Measurements from ENCODE around the gene ATP2C1.

ATP2C1 gene

DNA sequence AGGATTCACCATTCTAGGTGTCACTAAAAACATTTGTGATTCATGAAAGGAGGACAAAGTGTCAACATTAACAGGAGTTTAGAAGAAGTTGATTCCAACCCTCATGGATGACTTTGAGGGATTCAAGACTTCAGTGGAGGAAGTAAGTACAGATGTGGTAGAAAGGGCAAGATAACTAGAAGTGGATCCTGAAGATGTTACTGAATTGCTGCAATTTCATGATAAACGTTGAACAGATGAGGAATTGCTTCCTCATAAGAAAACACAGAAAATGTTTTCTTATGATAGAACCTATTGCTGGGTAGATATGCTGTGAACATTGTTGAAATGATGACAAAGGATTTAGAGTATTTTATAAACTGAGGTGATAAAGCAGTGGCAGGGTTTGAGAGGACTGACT, 23.5 kb upstream of the ATP2C1 start:
- H3K27me3 ChIP-seq (ENCODE audit: low read depth), result no peaks in the 10 kb centered on the region; the same call in 1 of the 2 replicates
- H3K4me3 ChIP-seq, result no peak overlapping the region
- H3K36me3 ChIP-seq (replicated peaks), result no peaks in the 10 kb centered on the region
- in situ Hi-C loops (cut with MboI; ENCODE audit: low sequenced_read_pairs), result no loop called here
- DNase-seq (ENCODE audit: low spot score in 2 of 2), result no peak
- H3K9me3 ChIP-seq, result no peaks in the 10 kb centered on the region
- H3K4me1 ChIP-seq, result no peaks in the 10 kb centered on the region

DNA sequence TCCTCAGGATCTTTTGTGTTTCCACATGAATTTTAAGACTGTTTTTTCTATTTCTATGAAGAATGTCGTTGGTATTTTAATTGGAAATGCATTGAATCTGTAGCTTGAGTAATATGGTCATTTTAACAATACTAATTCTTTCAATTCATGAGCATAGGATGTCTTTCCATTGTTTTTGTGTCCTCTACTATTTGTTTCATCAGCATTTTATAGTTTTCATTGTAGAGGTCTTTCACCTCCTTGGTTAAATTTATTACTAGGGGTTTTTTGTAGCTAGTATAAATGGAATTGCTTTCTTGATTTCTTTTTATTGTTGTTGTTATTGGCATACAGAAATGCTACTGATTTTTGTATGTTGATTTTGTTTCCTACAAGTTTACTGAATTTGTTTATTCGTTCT, 17.3 kb upstream of the ATP2C1 start:
- DNase-seq (ENCODE audit: low spot score in 2 of 2), result no peak
- H3K9me3 ChIP-seq, result no peaks in the 10 kb centered on the region; the same call in 1 of the 2 replicates
- in situ Hi-C loops (cut with MboI; ENCODE audit: low sequenced_read_pairs), result loop anchor here (25.0 kb wide), 1 partner anchor 114 kb away; no protein-coding TSS in a partner anchor
- H3K27me3 ChIP-seq (ENCODE audit: low read depth), result no peaks in the 10 kb centered on the region; the same call in 1 of the 2 replicates
- H3K4me3 ChIP-seq, result no peak overlapping the region
- H3K4me1 ChIP-seq, result no peaks in the 10 kb centered on the region
- no peaks in the 10 kb centered on the region for H3K36me3 ChIP-seq (replicated peaks)

DNA sequence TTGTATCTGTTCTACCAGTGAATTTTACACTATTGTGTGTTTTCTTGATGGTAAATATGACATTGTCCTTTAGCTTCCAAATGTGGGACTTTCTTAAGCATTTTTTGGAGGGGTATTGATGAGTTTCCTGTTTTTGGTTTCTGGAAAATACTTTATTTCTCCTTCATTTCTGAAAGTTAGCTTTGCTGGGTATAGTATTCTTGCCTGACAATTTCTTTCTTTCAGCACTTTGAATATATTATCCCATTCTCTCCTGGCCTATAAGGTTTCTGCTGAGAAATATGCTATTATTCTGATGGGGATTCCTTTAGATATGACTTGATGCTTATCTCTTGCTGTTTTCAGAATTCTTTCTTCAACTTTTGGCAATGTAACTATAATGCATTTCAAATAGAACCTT, 15.4 kb upstream of the ATP2C1 start:
- Histone ChIP-seq H3K36me3 (replicated peaks) (no peaks in the 10 kb centered on the region), H3K4me3 (no peak overlapping the region), H3K4me1 (no peaks in the 10 kb centered on the region), H3K27me3 (ENCODE audit: low read depth) (no peaks in the 10 kb centered on the region; the same call in 1 of the 2 replicates), H3K9me3 (no peaks in the 10 kb centered on the region; the same call in 1 of the 2 replicates)
- in situ Hi-C loops (cut with MboI; ENCODE audit: low sequenced_read_pairs), result loop anchor here (25.0 kb wide), 1 partner anchor 116 kb away; no protein-coding TSS in a partner anchor
- no peak for DNase-seq (ENCODE audit: low spot score in 2 of 2)

DNA sequence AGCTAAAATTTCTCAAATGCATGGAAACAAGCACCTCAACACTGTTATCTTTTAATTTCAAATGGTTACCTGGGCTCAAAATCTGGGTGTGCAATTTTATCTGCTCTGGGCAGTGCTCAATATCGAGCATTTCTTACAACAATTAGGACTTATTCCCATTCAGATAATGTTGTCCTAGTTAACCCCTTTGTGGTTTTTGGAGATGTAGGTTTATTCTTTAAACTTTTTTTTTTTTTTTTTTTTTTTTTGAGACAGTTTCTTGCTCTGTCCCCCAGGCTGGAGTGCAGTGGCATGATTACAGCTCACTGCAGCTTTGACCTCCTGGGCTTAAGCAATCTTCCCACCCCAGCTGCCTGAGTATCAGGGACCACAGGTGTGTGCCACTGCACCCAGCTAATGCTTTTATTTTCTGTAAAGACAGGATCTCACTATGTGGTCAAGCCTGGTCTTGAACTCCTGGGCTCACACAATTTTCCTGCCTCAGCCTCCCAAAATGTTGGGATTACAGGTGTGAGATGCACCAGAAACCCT, 4.4 kb upstream of the ATP2C1 start:
- Histone ChIP-seq H3K27me3 (ENCODE audit: low read depth) (no peaks in the 10 kb centered on the region), H3K9me3 (no peaks in the 10 kb centered on the region), H3K4me3 (no peak overlapping the region), H3K36me3 (replicated peaks) (no peaks in the 10 kb centered on the region), H3K4me1 (no peaks in the 10 kb centered on the region)
- DNase-seq (ENCODE audit: low spot score in 2 of 2), result no peak
- in situ Hi-C loops (cut with MboI; ENCODE audit: low sequenced_read_pairs), result loop anchor here (25.0 kb wide), 1 partner anchor 127 kb away; no protein-coding TSS in a partner anchor

DNA sequence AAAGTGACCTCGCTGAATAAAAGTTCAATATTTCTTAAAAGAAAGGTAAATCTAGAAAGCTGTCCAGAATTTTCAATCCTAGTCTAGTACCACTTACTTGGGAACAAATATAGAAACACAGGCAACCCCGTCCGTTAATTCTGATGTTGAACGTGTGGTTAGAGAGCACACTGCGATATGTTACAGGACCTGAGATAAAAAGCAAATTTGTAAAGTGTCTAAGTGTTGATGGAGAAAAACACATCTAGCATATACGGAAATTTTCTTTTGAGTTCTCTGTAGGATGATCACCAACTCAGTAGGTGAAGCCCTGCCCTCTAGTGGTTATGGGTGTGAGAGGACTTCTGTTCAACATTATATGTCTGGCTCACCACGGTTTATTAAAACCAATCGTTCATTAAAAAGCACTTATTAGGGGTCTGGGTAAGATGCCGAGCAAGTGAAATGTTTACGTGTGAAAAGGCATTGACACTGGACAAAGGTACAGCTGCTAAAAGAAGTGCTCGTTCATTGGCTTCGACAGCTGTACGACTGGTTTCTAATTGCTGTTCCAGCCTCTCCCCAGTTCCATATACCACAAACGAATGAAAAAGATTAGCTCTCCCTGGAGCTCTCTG, 1.0 kb upstream of the ATP2C1 start:
- no peaks in the 10 kb centered on the region for H3K9me3 ChIP-seq
- in situ Hi-C loops (cut with MboI; ENCODE audit: low sequenced_read_pairs), result loop anchor here (25.0 kb wide), 1 partner anchor 131 kb away; no protein-coding TSS in a partner anchor

DNA sequence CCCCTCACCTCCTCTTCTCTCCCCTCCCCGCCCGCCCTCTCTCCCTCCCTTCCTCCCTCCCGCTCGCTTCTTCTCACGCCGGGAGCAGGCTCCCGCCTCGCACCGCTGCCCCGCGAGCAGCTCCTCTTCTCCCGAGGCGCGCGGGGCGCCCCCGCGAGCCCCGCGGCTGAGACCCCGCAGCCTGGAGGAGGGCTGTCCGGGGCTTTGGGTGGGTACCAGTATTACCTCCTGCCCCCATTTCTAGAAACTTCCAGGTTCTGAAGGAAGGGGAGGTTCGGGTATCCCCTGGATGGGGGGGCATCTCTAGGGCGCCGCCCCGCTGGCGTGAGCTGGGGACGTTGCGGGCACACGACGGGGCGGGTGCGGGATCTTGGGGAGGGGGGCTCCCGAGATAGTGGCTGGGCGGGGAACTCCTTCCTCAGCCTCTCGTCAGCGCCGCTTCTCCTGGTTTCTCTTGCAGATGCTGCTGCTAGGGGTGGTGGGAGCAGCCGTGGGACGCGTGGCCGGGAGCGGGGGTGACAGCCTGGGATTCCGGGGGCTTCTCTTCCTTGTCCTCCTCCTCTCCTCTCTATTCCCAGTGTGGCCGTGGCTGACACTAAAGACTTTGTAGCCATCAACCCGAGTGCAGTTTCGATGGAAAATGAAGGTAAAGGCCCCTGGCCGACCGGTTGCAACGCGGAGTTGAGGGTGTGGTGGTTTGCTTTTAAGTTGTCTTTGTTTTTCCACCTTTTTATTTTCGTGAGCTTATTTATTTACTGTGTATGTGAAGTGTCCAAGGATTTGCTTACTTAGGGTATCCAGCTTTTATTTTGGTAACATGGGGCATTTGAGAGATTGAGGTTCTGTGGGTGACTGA, 474 bp downstream of the ATP2C1 start:
- DNase-seq (ENCODE audit: low spot score in 2 of 2), result peak in 1 of 2 experiments; percentile 56

More for the DNA sequence above, 1.0 kb upstream of the ATP2C1 start:
- H3K36me3 ChIP-seq (replicated peaks), result no peaks in the 10 kb centered on the region
- peak; percentile 70 to 74 for DNase-seq (ENCODE audit: low spot score in 2 of 2)
- H3K4me3 ChIP-seq, result peak overlapping the region; percentile 78
- peaks cover 6% of the 10 kb centered on the region for H3K4me1 ChIP-seq
- H3K27me3 ChIP-seq (ENCODE audit: low read depth), result no peaks in the 10 kb centered on the region

DNA sequence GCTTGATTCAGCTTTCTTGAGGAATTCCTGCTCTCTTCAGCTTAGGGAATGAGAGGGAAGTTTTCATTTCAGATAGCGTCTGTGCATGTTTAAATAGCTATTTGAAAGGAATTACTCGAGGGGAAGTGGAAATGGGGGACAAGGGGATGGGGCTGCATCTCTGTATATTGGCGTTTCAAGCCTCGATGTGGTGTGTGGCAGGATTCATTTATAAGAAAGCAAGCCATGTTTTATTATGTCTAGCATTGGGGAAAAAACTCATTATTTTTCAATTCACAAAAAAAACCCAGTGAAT, 1.0 kb downstream of the ATP2C1 start:
- peaks cover 20% of the 10 kb centered on the region for H3K4me1 ChIP-seq
- H3K9me3 ChIP-seq, result no peaks in the 10 kb centered on the region
- H3K4me3 ChIP-seq, result peak overlapping the region; percentile 78
- H3K27me3 ChIP-seq (ENCODE audit: low read depth), result no peaks in the 10 kb centered on the region
- H3K36me3 ChIP-seq (replicated peaks), result no peaks in the 10 kb centered on the region
- in situ Hi-C loops (cut with MboI; ENCODE audit: low sequenced_read_pairs), result loop anchor here (25.0 kb wide), 1 partner anchor 133 kb away; no protein-coding TSS in a partner anchor
- no peak for DNase-seq (ENCODE audit: low spot score in 2 of 2)

More for the DNA sequence above, 474 bp downstream of the ATP2C1 start:
- Histone ChIP-seq H3K4me3 (peak overlapping the region; percentile 78), H3K4me1 (peaks cover 20% of the 10 kb centered on the region), H3K36me3 (replicated peaks) (no peaks in the 10 kb centered on the region), H3K9me3 (no peaks in the 10 kb centered on the region), H3K27me3 (ENCODE audit: low read depth) (no peaks in the 10 kb centered on the region)
- in situ Hi-C loops (cut with MboI; ENCODE audit: low sequenced_read_pairs), result loop anchor here (25.0 kb wide), 1 partner anchor 132 kb away; no protein-coding TSS in a partner anchor

DNA sequence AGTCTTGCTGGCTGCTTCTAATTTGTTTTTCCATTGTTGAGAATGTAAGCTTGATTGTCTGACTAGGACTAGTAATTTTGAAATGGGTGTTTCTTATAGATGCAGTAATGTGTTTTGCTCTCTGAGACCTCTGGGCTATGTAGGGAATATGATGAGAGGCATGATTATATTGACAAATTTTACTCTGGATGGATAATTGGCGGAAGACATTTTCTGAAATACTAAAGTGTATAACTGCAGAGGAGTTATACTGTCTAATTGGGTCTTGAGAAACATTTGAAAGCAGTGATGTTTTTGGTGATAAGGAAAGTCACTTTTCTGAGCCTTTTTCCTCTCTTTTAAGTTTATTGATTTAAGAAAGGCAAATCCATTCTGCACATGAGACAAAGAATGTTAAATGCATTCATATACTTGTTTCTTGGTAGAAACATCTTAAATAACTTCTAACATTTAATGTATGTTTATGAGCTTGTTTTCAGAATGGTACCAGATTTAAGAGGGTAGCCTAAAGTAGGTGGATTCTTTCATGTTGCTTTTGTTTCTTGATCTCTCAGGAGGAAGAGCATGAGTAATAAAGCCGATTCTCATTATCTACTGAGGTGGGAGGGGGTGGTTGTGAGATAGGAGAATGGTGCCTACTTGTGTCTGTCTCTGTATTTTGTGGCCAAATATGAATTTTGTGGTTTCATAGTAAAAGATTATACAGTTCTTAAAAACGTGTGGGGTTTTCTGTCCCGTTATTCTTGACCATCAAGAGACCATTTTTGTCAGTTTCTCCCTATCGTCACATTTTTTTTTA, 2.0 kb downstream of the ATP2C1 start:
- in situ Hi-C loops (cut with MboI; ENCODE audit: low sequenced_read_pairs), result loop anchor here (25.0 kb wide), 1 partner anchor 134 kb away; no protein-coding TSS in a partner anchor
- DNase-seq (ENCODE audit: low spot score in 2 of 2), result no peak
- no peaks in the 10 kb centered on the region for H3K27me3 ChIP-seq (ENCODE audit: low read depth)
- peak overlapping the region; percentile 78 for H3K4me3 ChIP-seq
- peaks cover 29% of the 10 kb centered on the region for H3K4me1 ChIP-seq
- H3K36me3 ChIP-seq (replicated peaks), result no peaks in the 10 kb centered on the region
- H3K9me3 ChIP-seq, result no peaks in the 10 kb centered on the region

DNA sequence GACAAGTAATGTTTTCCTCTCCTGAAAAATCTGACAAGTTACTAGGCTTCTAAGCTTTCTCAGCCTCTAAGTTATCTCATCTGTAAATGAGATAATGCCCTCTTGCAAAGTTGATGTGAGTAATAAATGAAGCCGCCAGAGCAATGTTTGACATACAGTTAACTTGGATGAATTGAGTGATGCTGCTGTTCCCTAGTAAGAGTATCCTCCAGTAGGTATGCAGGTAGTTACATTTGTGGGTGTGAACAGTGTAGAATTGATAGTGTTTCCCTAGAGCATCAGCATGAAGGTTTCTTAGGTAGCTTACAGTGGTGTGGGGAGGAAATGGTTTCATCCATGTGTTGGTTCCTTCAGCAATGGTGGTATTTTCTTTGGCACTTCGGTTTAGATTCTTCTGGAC, 3.4 kb downstream of the ATP2C1 start:
- no peak for DNase-seq (ENCODE audit: low spot score in 2 of 2)
- Histone ChIP-seq H3K27me3 (ENCODE audit: low read depth) (no peaks in the 10 kb centered on the region), H3K4me3 (no peak overlapping the region), H3K36me3 (replicated peaks) (no peaks in the 10 kb centered on the region), H3K9me3 (no peaks in the 10 kb centered on the region), H3K4me1 (peaks cover 34% of the 10 kb centered on the region)
- in situ Hi-C loops (cut with MboI; ENCODE audit: low sequenced_read_pairs), result loop anchor here (25.0 kb wide), 1 partner anchor 135 kb away; no protein-coding TSS in a partner anchor

DNA sequence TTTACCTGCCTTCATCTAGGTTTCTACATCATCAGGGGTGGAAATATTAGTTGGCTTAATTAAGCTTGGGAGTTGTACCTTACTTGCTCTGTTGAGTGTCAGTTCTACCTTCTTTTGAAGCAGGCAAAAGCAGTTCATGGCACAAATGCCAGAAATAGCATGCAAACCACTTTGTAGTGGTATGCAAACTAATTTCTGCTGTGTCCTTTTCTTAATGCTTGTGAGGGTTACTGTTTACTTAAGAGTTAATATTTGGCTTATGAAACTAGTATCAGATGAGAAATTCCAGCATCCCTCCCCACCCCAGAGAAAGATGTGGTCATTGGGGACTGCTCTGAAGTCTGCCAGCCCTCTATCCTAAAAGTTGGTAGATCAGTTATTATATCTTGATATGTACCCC, 7.1 kb downstream of the ATP2C1 start:
- in situ Hi-C loops (cut with MboI; ENCODE audit: low sequenced_read_pairs), result no loop called here
- Histone ChIP-seq H3K9me3 (no peaks in the 10 kb centered on the region), H3K4me3 (no peak overlapping the region), H3K4me1 (peaks cover 34% of the 10 kb centered on the region), H3K27me3 (ENCODE audit: low read depth) (no peaks in the 10 kb centered on the region), H3K36me3 (replicated peaks) (no peaks in the 10 kb centered on the region)
- DNase-seq (ENCODE audit: low spot score in 2 of 2), result no peak

DNA sequence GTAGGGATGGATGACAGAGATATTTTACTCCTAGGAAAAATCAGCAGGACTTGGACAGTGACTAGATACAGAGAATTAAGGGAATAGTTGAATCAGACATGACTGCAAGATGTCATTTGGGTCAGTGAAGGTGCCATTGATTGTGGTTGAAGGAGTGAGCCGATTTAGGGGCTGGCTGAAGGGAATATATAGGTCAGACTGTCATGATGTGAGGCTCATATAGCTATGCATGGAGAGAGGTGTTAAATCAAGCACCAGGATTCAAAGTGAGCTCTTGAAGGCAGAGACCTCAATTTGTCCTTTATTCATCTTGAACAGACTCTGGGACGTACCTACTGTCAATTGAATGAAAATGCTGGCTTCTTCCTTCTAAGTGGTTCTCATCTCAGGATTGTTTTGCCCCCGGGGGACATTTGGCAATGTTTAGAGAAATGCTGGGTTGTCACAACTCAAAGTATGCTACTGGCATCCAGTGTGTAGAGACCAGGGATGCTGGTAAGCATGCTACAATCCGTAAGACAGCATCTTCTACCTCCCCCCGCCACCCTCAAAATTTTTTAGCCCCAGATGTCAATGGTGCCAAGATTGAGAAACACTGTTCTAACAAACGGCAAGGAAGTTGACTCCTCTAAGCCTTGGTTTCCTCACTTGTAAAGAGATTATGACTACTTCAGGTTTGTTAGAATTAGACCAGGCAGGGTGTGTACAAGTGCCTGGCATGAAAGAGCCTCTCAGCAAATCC, 7.8 kb downstream of the ATP2C1 start:
- no peak for DNase-seq (ENCODE audit: low spot score in 2 of 2)
- no peaks in the 10 kb centered on the region for H3K36me3 ChIP-seq (replicated peaks)
- H3K9me3 ChIP-seq, result no peaks in the 10 kb centered on the region
- H3K4me1 ChIP-seq, result peaks cover 34% of the 10 kb centered on the region
- H3K4me3 ChIP-seq, result no peak overlapping the region
- in situ Hi-C loops (cut with MboI; ENCODE audit: low sequenced_read_pairs), result no loop called here
- H3K27me3 ChIP-seq (ENCODE audit: low read depth), result no peaks in the 10 kb centered on the region

DNA sequence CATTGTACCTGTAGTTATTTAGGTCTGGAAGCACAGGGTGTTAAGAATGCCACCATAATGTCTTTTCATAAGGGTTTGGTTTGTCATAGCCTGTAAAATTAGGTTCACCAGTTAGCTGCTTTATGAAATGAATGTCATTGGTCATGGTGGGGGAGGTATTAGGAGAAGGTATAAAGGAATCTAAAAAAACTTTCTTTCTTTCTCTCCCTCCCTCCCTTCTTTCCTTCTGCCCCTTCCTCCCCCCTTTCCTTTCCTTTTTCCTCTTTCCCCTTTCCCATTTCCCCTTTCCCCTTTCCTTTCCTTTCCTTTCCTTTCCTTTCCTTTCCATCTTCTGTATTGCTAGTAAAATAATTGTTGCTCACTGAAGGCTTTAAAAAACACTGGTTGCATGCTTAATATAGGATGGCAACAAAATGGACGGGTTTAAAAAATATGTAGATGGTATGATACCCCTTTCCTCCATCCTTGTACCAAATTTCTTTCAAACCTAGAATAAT, 9.6 kb downstream of the ATP2C1 start:
- in situ Hi-C loops (cut with MboI; ENCODE audit: low sequenced_read_pairs), result no loop called here
- Histone ChIP-seq H3K36me3 (replicated peaks) (no peaks in the 10 kb centered on the region), H3K27me3 (ENCODE audit: low read depth) (no peaks in the 10 kb centered on the region), H3K9me3 (no peaks in the 10 kb centered on the region), H3K4me1 (peaks cover 22% of the 10 kb centered on the region), H3K4me3 (no peak overlapping the region)
- no peak for DNase-seq (ENCODE audit: low spot score in 2 of 2)

All from HAP-1 (cell line).